Fibroblast of pulmonary artery (primary cell): ENCODE results near the gene SLC25A18.

Experiments
- DNase-seq: peaks from one replicate; pipeline ENCODE4 v3.0.0-alpha.2; 2010; ENCODE audit warnings: low read depth
- H3K4me3 ChIP-seq: replicated peaks from 2 replicates; pipeline ENCODE4 v1.5.1; 2011; ENCODE audit warnings: low read depth, mild to moderate bottlenecking, control low read depth, low read length, moderate library complexity
- CTCF ChIP-seq: IDR thresholded peaks from 2 replicates; pipeline ENCODE4 v1.5.1; 2011; ENCODE audit warnings: mild to moderate bottlenecking, control low read depth, low read length, inconsistent platforms; ENCODE audit errors: missing control alignments

SLC25A18 gene

GRCh38 chr22:17637490-17638181 lies 74.3 kb downstream of the SLC25A18 start:
- no peak for TF ChIP-seq CTCF
- peak overlapping the region; percentile 96 for H3K4me3 ChIP-seq
- no peak for DNase-seq

- TF ChIP-seq CTCF = peak; percentile 17
- DNase-seq = no peak
- peak overlapping the region; percentile 96 for H3K4me3 ChIP-seq
These were observed 74.8 kb downstream of the SLC25A18 start for GRCh38 chr22:17638182-17638431.

GRCh38 chr22:17638432-17639246 lies 75.3 kb downstream of the SLC25A18 start, which contains the start of gene BCL2L13:
Gene BCL2L13, plus strand, starts transcription at chr22:17638757. Its CDS starts 16,955 bp downstream, at chr22:17655712.
- no peak for TF ChIP-seq CTCF
- peak; percentile 92 for DNase-seq
- H3K4me3 ChIP-seq = peak within 1 kb of the TSS; percentile 96

GRCh38 chr22:17639247-17639741 lies 76.0 kb downstream of the SLC25A18 start:
- peak; percentile 61 for DNase-seq
- H3K4me3 ChIP-seq = peak overlapping the region; percentile 96
- TF ChIP-seq CTCF = no peak
